Measurements from ENCODE around the gene GTPBP4.
"Not testable (repeated sequence)": the region's sequence is repeated elsewhere in the genome, so short reads cannot be mapped to it uniquely, and the experiment has no call there.

GTPBP4 gene

GRCh38 chr10:1035201-1035600 lies 47.0 kb downstream of the GTPBP4 start:
- DNase-seq, result no peak

- no peak for DNase-seq
These were observed 48.1 kb downstream of the GTPBP4 start for GRCh38 chr10:1036341-1036791.

GRCh38 chr10:1037098-1037497 lies 48.9 kb downstream of the GTPBP4 start:
- DNase-seq, result no peak

GRCh38 chr10:1038769-1039168 lies 50.5 kb downstream of the GTPBP4 start:
- DNase-seq, result not testable (repeated sequence)

GRCh38 chr10:1040133-1040532 lies 51.9 kb downstream of the GTPBP4 start:
- DNase-seq, result no peak

- DNase-seq, result no peak
These were observed 53.3 kb downstream of the GTPBP4 start for GRCh38 chr10:1041514-1041913.

- DNase-seq, result no peak
These were observed 55.3 kb downstream of the GTPBP4 start for GRCh38 chr10:1043532-1043995.

- no peak for DNase-seq
These were observed 55.9 kb downstream of the GTPBP4 start for GRCh38 chr10:1044146-1044545.

GRCh38 chr10:1044964-1045363 lies 56.7 kb downstream of the GTPBP4 start:
- DNase-seq, result no peak

- no peak for DNase-seq
These were observed 57.2 kb downstream of the GTPBP4 start for GRCh38 chr10:1045415-1045814.

GRCh38 chr10:1047937-1048336 lies 59.7 kb downstream of the GTPBP4 start:
- DNase-seq, result peak; percentile 29

- peak; percentile 56 for DNase-seq
These were observed 60.1 kb downstream of the GTPBP4 start for GRCh38 chr10:1048349-1048731.

- peak; percentile 97 for DNase-seq
These were observed 60.6 kb downstream of the GTPBP4 start, which contains the start of gene IDI1 for GRCh38 chr10:1048732-1049424. TSS of gene IDI1 (minus strand) at chr10:1049119. CDS start at chr10:1049003, 116 bp downstream.

GRCh38 chr10:1049425-1049958 lies 61.3 kb downstream of the GTPBP4 start:
- no peak for DNase-seq

- peak; percentile 14 for DNase-seq
These were observed 61.9 kb downstream of the GTPBP4 start for GRCh38 chr10:1050145-1050544.

- peak; percentile 10 for DNase-seq
These were observed 62.3 kb downstream of the GTPBP4 start for GRCh38 chr10:1050554-1050953.

GRCh38 chr10:1054684-1055083 lies 66.5 kb downstream of the GTPBP4 start:
- no peak for DNase-seq

GRCh38 chr10:1056326-1057105 lies 68.3 kb downstream of the GTPBP4 start, which contains the start of gene WDR37:
TSS of gene WDR37 (plus strand) at chr10:1056385. CDS start at chr10:1072156, 15,771 bp downstream.
- DNase-seq, result peak; percentile 81

- DNase-seq, result no peak
These were observed 68.9 kb downstream of the GTPBP4 start for GRCh38 chr10:1057106-1057657.

- DNase-seq, result no peak
These were observed 69.8 kb downstream of the GTPBP4 start for GRCh38 chr10:1058017-1058416.

- DNase-seq, result peak; percentile 32
These were observed 71.7 kb downstream of the GTPBP4 start for GRCh38 chr10:1059902-1060301.

- DNase-seq, result no peak
These were observed 73.9 kb downstream of the GTPBP4 start for GRCh38 chr10:1061930-1062774.

Measured in NCI-H69 (cell line).